PC-3 (cell line): ENCODE data around the gene PSPN. TPM values are rescaled to one million over a fixed set of nuclear protein-coding genes. Genes with fewer than 3 reads are reported as not detected.

Experiments
- ATAC-seq: fragments of 200-7000 bp; cut with Tn5 transposase; 2 replicates; pipeline ENCODE4 v1.9.1; 2020; ENCODE audit warnings: mild to moderate bottlenecking, moderate library complexity
- BruUV-seq: library from RNA; stranded (reverse); fragments of 400-500 nt; replicated peaks from 2 replicates; lab custom pipeline; 2021; lab: Mats Ljungman, UMichigan
- CTCF ChIA-PET: fragments of 300-600 bp; sonication (Branson Sonifier 250); formaldehyde crosslinking; loops from one replicate; lab custom pipeline; 2022; ENCODE audit warnings: antibody characterized with exemption; lab: Charles Lee
- POLR2A ChIA-PET: fragments of 300-600 bp; sonication (Branson Sonifier 250); formaldehyde crosslinking; loops from one replicate; lab custom pipeline; 2022; ENCODE audit warnings: antibody characterized with exemption; ENCODE audit not compliant: unreplicated experiment; lab: Charles Lee
- DNase-seq: peaks from one replicate; pipeline ENCODE4 v3.0.0-alpha.2; 2015
- H2AFZ ChIP-seq: fragments of 300-600 bp; sonication (generic); 2 replicates; pipeline ENCODE4 v1.6.0; 2016; ENCODE audit warnings: antibody characterized with exemption, low read length
- H3F3A ChIP-seq: fragments of 300-600 bp; sonication (generic); one replicate; pipeline ENCODE4 v1.6.0; 2017; ENCODE audit warnings: antibody characterized with exemption, low read length, control low read depth, mild to moderate bottlenecking; ENCODE audit not compliant: unreplicated experiment
- H3K27ac ChIP-seq: fragments of 300-600 bp; sonication (generic); 2 replicates; pipeline ENCODE4 v1.5.1; 2016; ENCODE audit warnings: mild to moderate bottlenecking, low read length
- H3K27me3 ChIP-seq: fragments of 300-600 bp; sonication (generic); 2 replicates; pipeline ENCODE4 v1.6.1; 2016; ENCODE audit warnings: low read length, mixed read lengths
- H3K36me3 ChIP-seq: fragments of 300-600 bp; sonication (generic); 2 replicates; pipeline ENCODE4 v1.6.1; 2016; ENCODE audit warnings: low read depth, mixed run types, low read length, mixed read lengths
- H3K4me1 ChIP-seq: fragments of 300-600 bp; sonication (generic); 2 replicates; pipeline ENCODE4 v1.5.1; 2016; ENCODE audit warnings: low read length; ENCODE audit not compliant: insufficient read depth
- H3K4me2 ChIP-seq: fragments of 300-600 bp; sonication (generic); 2 replicates; pipeline ENCODE4 v1.6.0; 2016; ENCODE audit warnings: low read length
- H3K4me3 ChIP-seq: fragments of 300-600 bp; sonication (generic); 2 replicates; pipeline ENCODE4 v1.5.1; 2016; ENCODE audit warnings: mild to moderate bottlenecking, low read length, mixed read lengths
- H3K79me2 ChIP-seq: fragments of 300-600 bp; sonication (generic); 2 replicates; pipeline ENCODE4 v1.6.1; 2017; ENCODE audit warnings: low read length, mixed read lengths
- H3K9ac ChIP-seq: fragments of 300-600 bp; sonication (generic); 2 replicates; pipeline ENCODE4 v1.6.0; 2016; ENCODE audit warnings: mild to moderate bottlenecking, low read length
- H3K9me2 ChIP-seq: fragments of 300-600 bp; sonication (generic); replicated peaks from 2 replicates; pipeline ENCODE4 v1.6.1; 2016; ENCODE audit warnings: mixed run types, low read length, mixed read lengths
- H3K9me3 ChIP-seq: fragments of 300-600 bp; sonication (generic); 2 replicates; pipeline ENCODE4 v1.6.1; 2016; ENCODE audit warnings: low read length, mixed read lengths
- H4K20me1 ChIP-seq: fragments of 300-600 bp; sonication (generic); 2 replicates; pipeline ENCODE4 v1.6.1; 2016; ENCODE audit warnings: low read length, mixed read lengths
- EZH2 ChIP-seq: fragments of 300-600 bp; sonication (generic); IDR thresholded peaks from one replicate; pipeline ENCODE4 v1.6.1; 2017; ENCODE audit warnings: antibody characterized with exemption, mild to moderate bottlenecking, low read length; ENCODE audit not compliant: unreplicated experiment
- EZH2phosphoT487 ChIP-seq: fragments of 300-600 bp; sonication (generic); IDR thresholded peaks from 2 replicates; pipeline ENCODE4 v1.6.1; 2018; ENCODE audit warnings: mild to moderate bottlenecking, antibody characterized with exemption, low read length, borderline replicate concordance
- intact Hi-C: fragments of 100-400 bp; cut with micrococcal nuclease; formaldehyde crosslinking; loops from 2 replicates; pipeline ENCODE4 v1.9.0; 2023
- total RNA-seq: library from RNA; depleted of rRNA; stranded (reverse); fragments of >200 nt; gene quantifications from 2 replicates; pipeline ENCODE4 v1.2.3, GENCODE V29; 2014
- TF ChIP-seq, protein P1 (sequence below): fragments of 300-600 bp; sonication (generic); conservative IDR thresholded peaks from 2 replicates; pipeline ENCODE4 v1.5.1; 2017; ENCODE audit warnings: antibody characterized with exemption, low read depth, mild to moderate bottlenecking, low read length

Gene PSPN
- total RNA-seq, 1 experiment from 2014 or later = 3.1 TPM

DNA sequence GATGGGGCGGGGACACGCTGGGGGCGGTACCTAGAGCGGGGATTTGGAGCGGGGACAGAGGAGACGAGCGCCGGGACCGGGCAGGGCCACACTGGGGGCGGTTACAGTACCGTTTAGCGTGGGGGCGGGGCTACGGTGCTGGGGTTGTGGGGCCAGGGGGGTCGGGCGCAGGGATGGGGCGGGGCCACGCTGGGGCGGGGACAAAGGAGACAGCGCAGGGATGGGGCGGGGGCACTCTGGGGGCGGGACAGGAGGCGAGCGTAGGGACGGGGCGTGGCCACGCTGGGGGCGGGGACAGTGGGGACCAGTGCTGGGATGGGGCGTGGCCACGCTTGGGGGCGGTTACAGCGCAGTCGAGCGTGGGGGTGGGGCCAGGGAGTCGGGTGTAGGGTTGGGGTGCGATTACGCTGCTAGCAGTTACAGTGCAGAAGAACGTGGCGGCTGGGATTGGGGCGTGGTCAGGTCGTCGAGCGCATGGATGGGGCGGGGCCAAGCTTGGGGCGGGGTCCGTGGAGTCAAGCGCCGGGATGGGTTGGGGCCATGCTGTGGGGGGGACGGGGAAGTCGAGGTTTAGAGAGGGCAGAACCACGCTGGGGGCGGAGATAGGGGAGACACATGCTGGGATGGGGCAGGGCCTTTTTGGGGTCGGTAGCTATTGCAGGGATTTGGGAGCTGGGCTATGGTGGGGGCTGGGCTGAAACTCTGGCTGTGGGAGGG lies 2.5 kb downstream of the PSPN start:
- H3K27ac ChIP-seq = peak overlapping the region; percentile 64
- intact Hi-C loops = loop anchor here (2.0 kb wide), 1 partner anchor 88 kb away; no protein-coding TSS in a partner anchor

DNA sequence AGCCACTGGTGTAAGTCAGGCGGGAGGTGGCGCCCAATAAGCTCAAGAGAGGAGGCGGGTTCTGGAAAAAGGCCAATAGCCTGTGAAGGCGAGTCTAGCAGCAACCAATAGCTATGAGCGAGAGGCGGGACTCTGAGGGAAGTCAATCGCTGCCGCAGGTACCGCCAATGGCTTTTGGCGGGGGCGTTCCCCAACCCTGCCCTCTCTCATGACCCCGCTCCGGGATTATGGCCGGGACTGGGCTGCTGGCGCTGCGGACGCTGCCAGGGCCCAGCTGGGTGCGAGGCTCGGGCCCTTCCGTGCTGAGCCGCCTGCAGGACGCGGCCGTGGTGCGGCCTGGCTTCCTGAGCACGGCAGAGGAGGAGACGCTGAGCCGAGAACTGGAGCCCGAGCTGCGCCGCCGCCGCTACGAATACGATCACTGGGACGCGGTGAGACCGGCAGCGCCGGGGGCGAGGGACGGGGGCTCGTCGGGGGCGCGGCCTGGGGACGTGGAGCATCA lies 3.1 kb downstream of the PSPN start, which contains the start of gene ALKBH7:
ALKBH7 (plus strand) TSS at position 201 of the 502 bp plus-strand sequence; CDS start at position 228, 27 bp downstream.
- H3K4me2 ChIP-seq = peak within 1 kb of the TSS; percentile 83
- H3K36me3 ChIP-seq = peaks cover 10% of the 10 kb centered on the region; the same call in 1 of the 2 replicates
- H3F3A ChIP-seq = no peaks in the 10 kb centered on the region
- H3K9me2 ChIP-seq = no peaks in the 10 kb centered on the region
- DNase-seq (peak; percentile 100), ATAC-seq (peak; percentile 87)
- H2AFZ ChIP-seq = peak within 1 kb of the TSS; percentile 92
- H4K20me1 ChIP-seq = no peaks in the 10 kb centered on the region
- BruUV-seq = no TSS peak
- TF ChIP-seq EZH2phosphoT487 (no peak), EZH2 (no peak)
- TF ChIP-seq, protein P1, sequence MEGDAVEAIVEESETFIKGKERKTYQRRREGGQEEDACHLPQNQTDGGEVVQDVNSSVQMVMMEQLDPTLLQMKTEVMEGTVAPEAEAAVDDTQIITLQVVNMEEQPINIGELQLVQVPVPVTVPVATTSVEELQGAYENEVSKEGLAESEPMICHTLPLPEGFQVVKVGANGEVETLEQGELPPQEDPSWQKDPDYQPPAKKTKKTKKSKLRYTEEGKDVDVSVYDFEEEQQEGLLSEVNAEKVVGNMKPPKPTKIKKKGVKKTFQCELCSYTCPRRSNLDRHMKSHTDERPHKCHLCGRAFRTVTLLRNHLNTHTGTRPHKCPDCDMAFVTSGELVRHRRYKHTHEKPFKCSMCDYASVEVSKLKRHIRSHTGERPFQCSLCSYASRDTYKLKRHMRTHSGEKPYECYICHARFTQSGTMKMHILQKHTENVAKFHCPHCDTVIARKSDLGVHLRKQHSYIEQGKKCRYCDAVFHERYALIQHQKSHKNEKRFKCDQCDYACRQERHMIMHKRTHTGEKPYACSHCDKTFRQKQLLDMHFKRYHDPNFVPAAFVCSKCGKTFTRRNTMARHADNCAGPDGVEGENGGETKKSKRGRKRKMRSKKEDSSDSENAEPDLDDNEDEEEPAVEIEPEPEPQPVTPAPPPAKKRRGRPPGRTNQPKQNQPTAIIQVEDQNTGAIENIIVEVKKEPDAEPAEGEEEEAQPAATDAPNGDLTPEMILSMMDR = no peak
- CTCF ChIA-PET = interaction anchor here (0.5 to 1.1 kb wide), 4 partner anchors 11 to 491 kb away, joined by 4 to 8 read pairs (median 6); partner anchors contain the start of gene CLPP
- no peaks in the 10 kb centered on the region for H3K9me3 ChIP-seq
- no peaks in the 10 kb centered on the region for H3K79me2 ChIP-seq
- peak within 1 kb of the TSS; percentile 70 for H3K9ac ChIP-seq
- POLR2A ChIA-PET = interaction anchor here (0.5 to 1.0 kb wide), 5 partner anchors 52 to 750 kb away, joined by 3 to 10 read pairs (median 4); partner anchors contain the start of genes KHSRP and SAFB2
- H3K27ac ChIP-seq = peak within 1 kb of the TSS; percentile 64
- H3K27me3 ChIP-seq = no peaks in the 10 kb centered on the region
- intact Hi-C loops = loop anchor here (1.0 to 2.0 kb wide), 3 partner anchors 21 to 88 kb away; partner anchors contain the start of gene GTF2F1
- H3K4me3 ChIP-seq = peak within 1 kb of the TSS; percentile 79
- peaks cover 9% of the 10 kb centered on the region for H3K4me1 ChIP-seq

More for the DNA sequence above, 2.5 kb downstream of the PSPN start:
- Histone ChIP-seq H3K9ac (peak overlapping the region; percentile 70), H3K79me2 (no peaks in the 10 kb centered on the region), H3K36me3 (peaks cover 10% of the 10 kb centered on the region; the same call in 1 of the 2 replicates), H4K20me1 (no peaks in the 10 kb centered on the region), H3K4me1 (peaks cover 9% of the 10 kb centered on the region), H3F3A (no peaks in the 10 kb centered on the region), H3K4me3 (peak overlapping the region; percentile 79), H3K9me2 (no peaks in the 10 kb centered on the region), H3K9me3 (no peaks in the 10 kb centered on the region), H3K27me3 (no peaks in the 10 kb centered on the region), H3K4me2 (peak overlapping the region; percentile 83), H2AFZ (peak overlapping the region; percentile 92)
- CTCF ChIA-PET = interaction anchor here (0.6 to 1.1 kb wide), 3 partner anchors 12 to 490 kb away, joined by 6 to 8 read pairs (median 6); partner anchors contain the start of gene CLPP
- no TSS peak for BruUV-seq
- DNase-seq = peak; percentile 98
- POLR2A ChIA-PET = interaction anchor here (0.5 to 1.0 kb wide), 4 partner anchors 52 to 751 kb away, joined by 3 to 10 read pairs (median 6); partner anchors contain the start of genes KHSRP and SAFB2
- TF ChIP-seq, protein P1 = no peak
- no peak for TF ChIP-seq EZH2phosphoT487
- TF ChIP-seq EZH2 = no peak
- ATAC-seq = peak; percentile 73
